Liver (tissue), 9 donors: Measurements from ENCODE around the gene API5. TPM values are rescaled to one million over a fixed set of nuclear protein-coding genes. Genes with fewer than 3 reads are reported as not detected.

Experiments
- DNase-seq: peaks from one replicate; pipeline ENCODE4 v3.0.0-alpha.2; 2017; ENCODE audit warnings: low spot score
- H3K27ac ChIP-seq, 2 donors: one replicate each; pipeline ENCODE4 v1.7.0; 2013; ENCODE audit warnings: inconsistent platforms in 2 of 2, low read length in 2 of 2, control low read depth in 1 of 2, low read depth in 1 of 2, mild to moderate bottlenecking in 1 of 2
- H3K27me3 ChIP-seq, 4 donors: one replicate each; pipeline versions ENCODE4 v1.6.1 to v1.7.0; 2013; ENCODE audit warnings: low read length in 3 of 4, inconsistent platforms in 1 of 4, mild to moderate bottlenecking in 1 of 4, moderate library complexity in 1 of 4; ENCODE audit not compliant: control insufficient read depth in 4 of 4, insufficient read depth in 4 of 4
- H3K36me3 ChIP-seq, 4 donors: one replicate each; pipeline versions ENCODE4 v1.6.1 to v1.7.0; 2013; ENCODE audit warnings: low read length in 3 of 4, mild to moderate bottlenecking in 3 of 4, low read depth in 1 of 4, moderate library complexity in 1 of 4; ENCODE audit not compliant: control insufficient read depth in 4 of 4, insufficient read depth in 3 of 4
- H3K4me1 ChIP-seq, 4 donors: one replicate each; pipeline versions ENCODE4 v1.6.1 to v1.7.0; 2013; ENCODE audit warnings: low read length in 3 of 4, mild to moderate bottlenecking in 3 of 4, moderate library complexity in 1 of 4; ENCODE audit not compliant: control insufficient read depth in 4 of 4, insufficient read depth in 4 of 4
- H3K4me3 ChIP-seq, 3 donors: one replicate each; pipeline versions ENCODE4 v1.6.1 to v1.7.0; 2013; ENCODE audit warnings: low read length in 3 of 3, control low read depth in 1 of 3, low read depth in 1 of 3, mild to moderate bottlenecking in 1 of 3
- H3K9ac ChIP-seq, 2 donors: one replicate each; pipeline ENCODE4 v1.7.0; 2013; ENCODE audit warnings: low read length in 2 of 2, mild to moderate bottlenecking in 2 of 2, moderate library complexity in 2 of 2, control low read depth in 1 of 2, low read depth in 1 of 2
- H3K9me3 ChIP-seq, 4 donors: one replicate each; pipeline versions ENCODE4 v1.6.1 to v1.7.0; 2013; ENCODE audit warnings: low read length in 3 of 4; ENCODE audit not compliant: control insufficient read depth in 4 of 4
- ATF3 ChIP-seq: IDR thresholded peaks from 2 replicates; pipeline ENCODE4 v1.6.1; 2016; ENCODE audit warnings: antibody characterized with exemption
- FOXA1 ChIP-seq: IDR thresholded peaks from 2 replicates; pipeline ENCODE4 v1.6.1; 2016; ENCODE audit warnings: antibody characterized with exemption
- FOXA2 ChIP-seq: IDR thresholded peaks from 2 replicates; pipeline ENCODE4 v1.6.1; 2016; ENCODE audit warnings: antibody characterized with exemption
- GABPA ChIP-seq, 2 donors: IDR thresholded peaks in 1 of 2; conservative IDR thresholded peaks in 1 of 2; 2 replicates each; pipeline ENCODE4 v1.6.1; 2016; ENCODE audit warnings: antibody characterized with exemption in 2 of 2, mild to moderate bottlenecking in 1 of 2, moderate library complexity in 1 of 2
- HNF4G ChIP-seq: IDR thresholded peaks from 2 replicates; pipeline ENCODE4 v1.6.1; 2016; ENCODE audit warnings: antibody characterized with exemption
- JUND ChIP-seq, 2 donors: IDR thresholded peaks; 2 replicates each; pipeline ENCODE4 v1.6.1; 2016; ENCODE audit warnings: antibody characterized with exemption in 2 of 2
- NR2F2 ChIP-seq: IDR thresholded peaks from 2 replicates; pipeline ENCODE4 v1.6.1; 2016; ENCODE audit warnings: antibody characterized with exemption
- RAD21 ChIP-seq, 2 donors: IDR thresholded peaks; 2 replicates each; pipeline ENCODE4 v1.6.1; 2016; ENCODE audit warnings: antibody characterized with exemption in 2 of 2, mild to moderate bottlenecking in 2 of 2
- REST ChIP-seq: IDR thresholded peaks from 2 replicates; pipeline ENCODE4 v1.6.1; 2016; ENCODE audit warnings: antibody characterized with exemption, mild to moderate bottlenecking
- WGBS: extraction: QIAGEN DNeasy Blood & Tissue Kit; methylation state at CpG from one replicate; pipeline ENCODE4 v1.1.7; 2013; 5-methylcytosine and 5-hydroxymethylcytosine counted together
- polyA plus RNA-seq, 2 donors: library from polyadenylated mRNA; stranded (reverse) in 1 of 2; unstranded in 1 of 2; fragments of 200-250 nt in 1 of 2; fragments of >200 nt in 1 of 2; fragmentation: Nextera tagmentation in 1 of 2; extraction: Ambion mirVana in 1 of 2; gene quantifications; one replicate each; pipeline versions ENCODE4 v1.2.1 to v1.2.3, GENCODE V29; 2013 to 2015
- total RNA-seq, 2 donors: library from RNA; depleted of rRNA; stranded (reverse); fragments of >200 nt; gene quantifications; one replicate each; pipeline ENCODE4 v1.2.3, GENCODE V29; 2014
- TF ChIP-seq, protein P1 (sequence below): IDR thresholded peaks from 2 replicates; pipeline ENCODE4 v1.6.1; 2016; ENCODE audit warnings: antibody characterized with exemption
- TF ChIP-seq, protein P2 (sequence below): fragments of 150-350 bp; IDR thresholded peaks from 2 replicates; pipeline ENCODE4 v1.5.1; 2017; ENCODE audit warnings: improper control_type of control experiment, low read depth, low read length; ENCODE audit not compliant: missing input control
- donor health status: healthy.
- donor health status: healthy.
- donor health status: healthy.
- donor health status: healthy.
- donor health status: healthy.

The API5 gene
- total and polyA plus RNA-seq, 4 donors: 23.0 to 61.6 (median 34.2) TPM

DNA sequence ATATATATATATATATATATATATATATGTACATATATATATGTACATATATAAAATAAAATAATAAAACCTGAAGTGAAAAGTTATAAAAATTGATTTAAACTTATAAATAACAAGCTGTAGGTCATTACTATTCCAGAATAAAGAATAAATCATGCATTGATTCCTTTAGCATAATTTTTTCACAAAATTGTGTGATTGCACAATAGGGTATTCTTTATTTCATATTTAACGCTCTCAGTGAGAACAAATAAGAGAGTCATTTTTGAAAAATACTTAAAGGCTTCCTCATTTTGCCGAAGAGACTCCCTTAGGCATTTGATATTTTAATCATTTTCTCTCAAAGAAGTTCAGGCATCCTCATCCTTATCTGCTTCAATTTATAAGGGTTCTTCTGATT is 41.3 kb upstream of the API5 start (continued):
- no peak for TF ChIP-seq ATF3

DNA sequence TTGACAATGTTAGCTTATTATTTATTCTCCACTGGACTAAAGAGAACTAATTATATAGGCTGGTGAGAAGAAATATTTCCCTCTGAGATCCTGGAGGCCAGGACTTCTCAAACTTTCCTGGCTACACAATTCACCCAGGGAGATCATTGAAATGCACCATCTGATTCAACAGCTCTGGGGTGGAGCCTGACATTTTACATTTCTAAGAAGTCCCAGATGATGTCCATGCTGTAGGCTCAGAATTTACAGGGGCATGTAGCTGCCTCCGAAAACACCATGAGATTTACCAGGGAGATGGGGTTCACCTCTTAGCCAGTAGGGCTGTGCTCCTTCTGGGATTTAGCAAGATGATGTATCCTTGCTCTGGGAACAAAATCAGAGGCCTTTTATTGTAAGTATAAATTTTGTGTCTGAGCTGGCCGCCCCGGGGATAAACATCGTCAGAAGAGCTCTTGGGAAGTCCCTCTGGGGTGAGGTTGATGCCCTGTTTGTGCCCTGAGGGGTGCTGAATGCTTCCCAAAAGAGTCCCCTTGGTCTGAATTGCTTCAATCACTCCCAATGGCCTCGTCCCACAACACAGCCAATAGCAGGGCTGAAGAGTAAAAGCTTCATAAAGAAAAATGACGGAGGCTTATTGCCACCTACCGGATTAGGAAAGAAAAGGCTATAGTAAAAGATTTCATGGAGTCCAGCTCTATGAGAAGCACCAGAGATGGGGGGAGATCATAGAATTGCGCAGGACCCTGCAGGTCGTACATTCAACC is 33.4 kb upstream of the API5 start:
- H3K9me3 ChIP-seq: no peaks in the 10 kb centered on the region
- H3K27me3 ChIP-seq: no peaks in the 10 kb centered on the region
- H3K36me3 ChIP-seq: no peaks in the 10 kb centered on the region
- no peak overlapping the region for H3K27ac ChIP-seq
- H3K4me1 ChIP-seq: peaks cover 0 to 4% (median 0%) of the 10 kb centered on the region in 4 donors
- no peak overlapping the region for H3K9ac ChIP-seq
- WGBS: 55% methylated on average over 9 of the region's 9 CpGs
- H3K4me3 ChIP-seq: no peak overlapping the region
- TF ChIP-seq, protein P1, sequence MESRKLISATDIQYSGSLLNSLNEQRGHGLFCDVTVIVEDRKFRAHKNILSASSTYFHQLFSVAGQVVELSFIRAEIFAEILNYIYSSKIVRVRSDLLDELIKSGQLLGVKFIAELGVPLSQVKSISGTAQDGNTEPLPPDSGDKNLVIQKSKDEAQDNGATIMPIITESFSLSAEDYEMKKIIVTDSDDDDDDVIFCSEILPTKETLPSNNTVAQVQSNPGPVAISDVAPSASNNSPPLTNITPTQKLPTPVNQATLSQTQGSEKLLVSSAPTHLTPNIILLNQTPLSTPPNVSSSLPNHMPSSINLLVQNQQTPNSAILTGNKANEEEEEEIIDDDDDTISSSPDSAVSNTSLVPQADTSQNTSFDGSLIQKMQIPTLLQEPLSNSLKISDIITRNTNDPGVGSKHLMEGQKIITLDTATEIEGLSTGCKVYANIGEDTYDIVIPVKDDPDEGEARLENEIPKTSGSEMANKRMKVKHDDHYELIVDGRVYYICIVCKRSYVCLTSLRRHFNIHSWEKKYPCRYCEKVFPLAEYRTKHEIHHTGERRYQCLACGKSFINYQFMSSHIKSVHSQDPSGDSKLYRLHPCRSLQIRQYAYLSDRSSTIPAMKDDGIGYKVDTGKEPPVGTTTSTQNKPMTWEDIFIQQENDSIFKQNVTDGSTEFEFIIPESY: no peak
- TF ChIP-seq FOXA1: no peak
- TF ChIP-seq NR2F2: no peak
- no peak for TF ChIP-seq HNF4G
- TF ChIP-seq RAD21 (IDR thresholded peaks at IDR 0.05): peak; percentile 59 to 64
- TF ChIP-seq, protein P2, sequence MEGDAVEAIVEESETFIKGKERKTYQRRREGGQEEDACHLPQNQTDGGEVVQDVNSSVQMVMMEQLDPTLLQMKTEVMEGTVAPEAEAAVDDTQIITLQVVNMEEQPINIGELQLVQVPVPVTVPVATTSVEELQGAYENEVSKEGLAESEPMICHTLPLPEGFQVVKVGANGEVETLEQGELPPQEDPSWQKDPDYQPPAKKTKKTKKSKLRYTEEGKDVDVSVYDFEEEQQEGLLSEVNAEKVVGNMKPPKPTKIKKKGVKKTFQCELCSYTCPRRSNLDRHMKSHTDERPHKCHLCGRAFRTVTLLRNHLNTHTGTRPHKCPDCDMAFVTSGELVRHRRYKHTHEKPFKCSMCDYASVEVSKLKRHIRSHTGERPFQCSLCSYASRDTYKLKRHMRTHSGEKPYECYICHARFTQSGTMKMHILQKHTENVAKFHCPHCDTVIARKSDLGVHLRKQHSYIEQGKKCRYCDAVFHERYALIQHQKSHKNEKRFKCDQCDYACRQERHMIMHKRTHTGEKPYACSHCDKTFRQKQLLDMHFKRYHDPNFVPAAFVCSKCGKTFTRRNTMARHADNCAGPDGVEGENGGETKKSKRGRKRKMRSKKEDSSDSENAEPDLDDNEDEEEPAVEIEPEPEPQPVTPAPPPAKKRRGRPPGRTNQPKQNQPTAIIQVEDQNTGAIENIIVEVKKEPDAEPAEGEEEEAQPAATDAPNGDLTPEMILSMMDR: peak; percentile 23
- TF ChIP-seq JUND (IDR thresholded peaks at IDR 0.05): no peak
- TF ChIP-seq ATF3: no peak
- no peak for TF ChIP-seq FOXA2
- TF ChIP-seq REST: no peak
- no peak for TF ChIP-seq GABPA (IDR thresholded peaks at IDR 0.05 in 1 of 2, conservative IDR thresholded peaks at IDR 0.05 in 1 of 2)
- DNase-seq: no peak
